HCT116 (cell line): Measurements from ENCODE around the gene SLC1A3. TPM values are rescaled to one million over a fixed set of nuclear protein-coding genes. Genes with fewer than 3 reads are reported as not detected.

Experiments used
- ATAC-seq: fragments of 200-7000 bp; cut with Tn5 transposase; 2 replicates; pipeline ENCODE4 v1.9.1; 2020; ENCODE audit warnings: mild to moderate bottlenecking, moderate library complexity
- BruUV-seq: library from RNA; stranded (reverse); fragments of 400-500 nt; replicated peaks from 2 replicates; lab custom pipeline; 2021; lab: Mats Ljungman, UMichigan
- CTCF ChIA-PET: fragments of 300-600 bp; sonication (Branson Sonifier 250); formaldehyde crosslinking; loops from one replicate; lab custom pipeline; 2021; ENCODE audit warnings: antibody characterized with exemption; lab: Charles Lee
- POLR2A ChIA-PET: fragments of 300-600, 350-600 bp; sonication (Branson Sonifier 250); formaldehyde crosslinking; loops from one replicate; lab custom pipeline; 2021; ENCODE audit warnings: antibody characterized with exemption; lab: Charles Lee
- RAD21 ChIA-PET, 2 experiments: fragments of 300-600 bp; sonication (Branson Sonifier 250); formaldehyde crosslinking; loops; one replicate each; lab custom pipeline; 2023; ENCODE audit warnings: low total read pairs in 2 of 2; ENCODE audit not compliant: uncharacterized antibody in 2 of 2, unreplicated experiment in 2 of 2, low non-redundant PET in 1 of 2; lab: Charles Lee
- DNase-seq: peaks from one replicate; pipeline ENCODE4 v3.0.0-alpha.2; 2010; ENCODE audit warnings: low read depth, low spot score
- H2AFZ ChIP-seq: fragments of 200-600 bp; shearing (Covaris generic), sonication (generic); 2 replicates; pipeline ENCODE4 v1.6.1; 2017; ENCODE audit warnings: low read depth, mixed run types, mixed read lengths, antibody characterized with exemption, low read length; ENCODE audit not compliant: poor library complexity, severe bottlenecking
- H3K27ac ChIP-seq: 2 replicates; pipeline ENCODE4 v1.5.1; 2012; ENCODE audit warnings: low read depth, low read length
- H3K27me3 ChIP-seq: fragments of 200-600 bp; sonication (generic); 2 replicates; pipeline ENCODE4 v1.6.1; 2016; ENCODE audit warnings: mixed run types, low read length, mixed read lengths; ENCODE audit not compliant: insufficient read depth
- H3K36me3 ChIP-seq, 2 experiments: fragments of 200-500 bp in 1 of 2; fragments of 200-600 bp in 1 of 2; sonication (Bioruptor generic) in 1 of 2; sonication (generic) in 1 of 2; 2 replicates each; pipeline versions ENCODE4 v1.5.1 to v1.6.1; 2014 to 2016; ENCODE audit warnings: low read length in 2 of 2, inconsistent platforms in 1 of 2, mixed read lengths in 1 of 2, mixed run types in 1 of 2; ENCODE audit not compliant: insufficient read depth in 2 of 2, control insufficient read depth in 1 of 2
- H3K4me1 ChIP-seq, 2 experiments: fragments of 200-600 bp in 1 of 2; sonication (generic) in 1 of 2; 2 replicates each; pipeline versions ENCODE4 v1.5.1 to v1.6.1; 2012 to 2017; ENCODE audit warnings: low read length in 2 of 2, inconsistent platforms in 1 of 2, mild to moderate bottlenecking in 1 of 2, mixed read lengths in 1 of 2, mixed run types in 1 of 2, moderate library complexity in 1 of 2; ENCODE audit not compliant: insufficient read depth in 2 of 2, control insufficient read depth in 1 of 2
- H3K4me2 ChIP-seq: fragments of 200-600 bp; sonication (generic); 2 replicates; pipeline ENCODE4 v1.6.1; 2017; ENCODE audit warnings: mixed run types, low read length, mixed read lengths
- H3K4me3 ChIP-seq, 2 experiments: fragments of 200-600 bp in 1 of 2; sonication (generic) in 1 of 2; replicated peaks in 1 of 2; 2 replicates each; pipeline ENCODE4 v1.5.1; 2011 to 2016; ENCODE audit warnings: low read length in 2 of 2, control low read depth in 1 of 2, low read depth in 1 of 2, mild to moderate bottlenecking in 1 of 2, mixed read lengths in 1 of 2, mixed run types in 1 of 2
- H3K79me2 ChIP-seq: fragments of 200-600 bp; sonication (generic); 2 replicates; pipeline ENCODE4 v1.6.1; 2017; ENCODE audit warnings: mild to moderate bottlenecking, mixed run types, low read length, moderate library complexity, mixed read lengths; ENCODE audit not compliant: insufficient read depth
- H3K9ac ChIP-seq: fragments of 200-600 bp; sonication (generic); 2 replicates; pipeline ENCODE4 v1.6.1; 2016; ENCODE audit warnings: low read length, mixed read lengths
- H3K9me2 ChIP-seq: fragments of 200-600 bp; sonication (generic), shearing (Covaris generic); 2 replicates; pipeline ENCODE4 v1.6.1; 2017; ENCODE audit warnings: mixed run types, mild to moderate bottlenecking, moderate library complexity; ENCODE audit not compliant: insufficient read depth
- H3K9me3 ChIP-seq, 2 experiments: fragments of 200-500 bp in 1 of 2; fragments of 200-600 bp in 1 of 2; sonication (Bioruptor generic) in 1 of 2; sonication (generic) in 1 of 2; 2 replicates each; pipeline ENCODE4 v1.6.1; 2014 to 2017; ENCODE audit warnings: low read length in 2 of 2, mixed read lengths in 2 of 2, inconsistent platforms in 1 of 2, low read depth in 1 of 2, mild to moderate bottlenecking in 1 of 2, mixed run types in 1 of 2, moderate library complexity in 1 of 2; ENCODE audit not compliant: control insufficient read depth in 1 of 2, insufficient read depth in 1 of 2
- H4K20me1 ChIP-seq: fragments of 200-600 bp; sonication (generic), shearing (Covaris generic); 2 replicates; pipeline ENCODE4 v1.6.1; 2017; ENCODE audit warnings: mixed run types, mild to moderate bottlenecking, moderate library complexity; ENCODE audit not compliant: insufficient read depth
- CBX3 ChIP-seq: IDR thresholded peaks from 2 replicates; pipeline ENCODE4 v1.6.1; 2012; ENCODE audit warnings: low read depth
- CEBPB ChIP-seq: IDR thresholded peaks from 2 replicates; pipeline ENCODE4 v1.6.1; 2012; ENCODE audit warnings: low read depth
- ELF1 ChIP-seq: IDR thresholded peaks from 2 replicates; pipeline ENCODE4 v1.6.1; 2012; ENCODE audit warnings: low read depth, borderline replicate concordance
- EZH2 ChIP-seq: fragments of 200-600 bp; sonication (generic); IDR thresholded peaks from 2 replicates; pipeline ENCODE4 v1.6.1; 2017; ENCODE audit warnings: antibody characterized with exemption, mixed run types
- EZH2phosphoT487 ChIP-seq: fragments of 200-600 bp; IDR thresholded peaks from 2 replicates; pipeline ENCODE4 v1.6.1; 2018; ENCODE audit warnings: antibody characterized with exemption, borderline replicate concordance
- JUND ChIP-seq: IDR thresholded peaks from 2 replicates; pipeline ENCODE4 v1.6.1; 2012
- MAX ChIP-seq: IDR thresholded peaks from 2 replicates; pipeline ENCODE4 v1.6.1; 2012
- POLR2A ChIP-seq: IDR thresholded peaks from 2 replicates; pipeline ENCODE4 v1.7.0; 2011; ENCODE audit warnings: borderline replicate concordance; ENCODE audit not compliant: insufficient read depth, insufficient read length; ENCODE audit errors: extremely low read depth
- POLR2AphosphoS5 ChIP-seq: IDR thresholded peaks from 2 replicates; pipeline ENCODE4 v1.6.1; 2011; ENCODE audit warnings: mild to moderate bottlenecking, low read depth, low read length, moderate library complexity
- SIN3A ChIP-seq: IDR thresholded peaks from 2 replicates; pipeline ENCODE4 v1.6.1; 2012; ENCODE audit warnings: low read depth
- SP1 ChIP-seq: IDR thresholded peaks from 2 replicates; pipeline ENCODE4 v1.6.1; 2012; ENCODE audit warnings: low read depth
- TCF7L2 ChIP-seq: IDR thresholded peaks from 2 replicates; pipeline ENCODE4 v1.7.0; 2011; ENCODE audit warnings: borderline replicate concordance, inconsistent platforms; ENCODE audit not compliant: insufficient read depth, insufficient read length; ENCODE audit errors: extremely low read depth
- YY1 ChIP-seq: IDR thresholded peaks from 2 replicates; pipeline ENCODE4 v1.6.1; 2011; ENCODE audit warnings: low read length, low read depth, moderate library complexity, mild to moderate bottlenecking; ENCODE audit not compliant: insufficient replicate concordance; ENCODE audit errors: extremely low read depth
- ZBTB33 ChIP-seq: IDR thresholded peaks from 2 replicates; pipeline ENCODE4 v1.6.1; 2011; ENCODE audit warnings: mild to moderate bottlenecking, low read length, moderate library complexity; ENCODE audit not compliant: insufficient replicate concordance; ENCODE audit errors: extremely low read depth
- ZFX ChIP-seq: fragments of 450-650 bp; IDR thresholded peaks from 2 replicates; pipeline ENCODE4 v1.6.1; 2017
- intact Hi-C: fragments of 100-400 bp; cut with micrococcal nuclease; formaldehyde crosslinking; loops from 2 replicates; pipeline ENCODE4 v1.10.0; 2022
- total RNA-seq: library from RNA; stranded (reverse); gene quantifications from one replicate; pipeline ENCODE4 v1.2.1, GENCODE V29; 2021; ENCODE audit not compliant: unreplicated experiment
- TF ChIP-seq, protein P1 (sequence below): IDR thresholded peaks from 2 replicates; pipeline ENCODE4 v1.6.1; 2012
- TF ChIP-seq, protein P2 (sequence below), 3 experiments: fragments of 200-600 bp in 1 of 3; sonication (generic) in 1 of 3; IDR thresholded peaks in 2 of 3; conservative IDR thresholded peaks in 1 of 3; 2 replicates each; pipeline ENCODE4 v1.5.1; 2012 to 2017; ENCODE audit warnings: low read depth in 2 of 3, low read length in 2 of 3, antibody characterized with exemption in 1 of 3, borderline replicate concordance in 1 of 3, control low read depth in 1 of 3, mild to moderate bottlenecking in 1 of 3, mixed read lengths in 1 of 3, mixed run types in 1 of 3, moderate library complexity in 1 of 3; ENCODE audit not compliant: insufficient read depth in 1 of 3

Gene SLC1A3
- total RNA-seq, 1 experiment from 2014 or later, result 12.9 TPM

DNA sequence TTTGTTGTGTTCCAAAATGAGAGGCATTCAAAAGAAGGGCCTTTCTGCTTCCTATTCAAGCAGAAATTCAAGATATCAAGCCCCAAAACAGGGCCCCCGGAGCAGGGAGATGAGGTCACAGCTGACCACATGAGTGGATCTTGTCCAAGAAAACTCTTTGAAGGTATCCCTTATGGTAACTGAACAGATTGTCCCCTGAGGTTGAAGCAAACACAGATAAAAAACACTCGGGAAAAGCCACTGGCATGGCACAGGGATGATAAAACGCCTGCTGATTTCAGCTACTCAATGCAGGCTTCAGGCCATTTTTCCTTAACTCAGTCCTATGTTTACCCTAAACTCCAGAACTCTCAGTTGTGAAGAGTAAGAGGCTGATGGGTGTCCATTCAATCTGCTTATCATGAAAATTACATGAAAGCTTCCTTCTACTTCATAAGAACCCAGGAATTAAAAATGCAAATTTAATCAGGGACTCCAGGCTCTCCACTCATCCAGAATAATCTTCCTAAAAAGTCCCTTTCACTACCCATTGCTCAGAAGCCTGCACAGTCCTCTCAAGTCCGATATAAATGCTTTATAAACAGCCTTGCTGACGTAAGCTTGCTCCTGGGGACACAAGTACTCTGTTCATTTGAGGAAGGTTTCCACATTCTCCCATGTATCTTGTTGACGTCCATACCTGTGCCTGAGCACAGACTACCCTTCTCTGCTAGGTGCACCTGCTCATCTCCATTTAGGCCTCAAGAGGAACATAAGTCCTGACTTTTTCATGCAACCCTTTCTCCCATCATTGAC, 35.9 kb upstream of the SLC1A3 start:
- no peak for ATAC-seq
- no peak for DNase-seq
- no TSS peak for BruUV-seq
- CTCF ChIA-PET, result no interaction called here
- intact Hi-C loops, result no loop called here
- H3K27me3 ChIP-seq, result no peaks in the 10 kb centered on the region
- RAD21 ChIA-PET, result no interaction called here
- no peak overlapping the region for H3K9ac ChIP-seq
- H3K4me1 ChIP-seq, result peaks cover 0 to 7% of the 10 kb centered on the region in 2 experiments; a peak in 3 of 4 replicates
- H3K27ac ChIP-seq, result no peak overlapping the region
- H3K36me3 ChIP-seq, result no peaks in the 10 kb centered on the region
- POLR2A ChIA-PET, result no interaction called here
- no peaks in the 10 kb centered on the region for H3K9me3 ChIP-seq
- no peak overlapping the region for H3K4me2 ChIP-seq
- no peak overlapping the region for H2AFZ ChIP-seq
- H4K20me1 ChIP-seq, result no peaks in the 10 kb centered on the region
- H3K4me3 ChIP-seq, result no peak overlapping the region
- TF ChIP-seq EZH2phosphoT487 (no peak), POLR2A (no peak), CBX3 (no peak), POLR2AphosphoS5 (no peak), YY1 (no peak), ZFX (no peak), ZBTB33 (no peak), TCF7L2 (no peak), SP1 (no peak), SIN3A (no peak), MAX (no peak), CEBPB (no peak), ELF1 (no peak), EZH2 (no peak), JUND (no peak)
- TF ChIP-seq, protein P1, sequence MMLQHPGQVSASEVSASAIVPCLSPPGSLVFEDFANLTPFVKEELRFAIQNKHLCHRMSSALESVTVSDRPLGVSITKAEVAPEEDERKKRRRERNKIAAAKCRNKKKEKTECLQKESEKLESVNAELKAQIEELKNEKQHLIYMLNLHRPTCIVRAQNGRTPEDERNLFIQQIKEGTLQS, result no peak
- TF ChIP-seq, protein P2, sequence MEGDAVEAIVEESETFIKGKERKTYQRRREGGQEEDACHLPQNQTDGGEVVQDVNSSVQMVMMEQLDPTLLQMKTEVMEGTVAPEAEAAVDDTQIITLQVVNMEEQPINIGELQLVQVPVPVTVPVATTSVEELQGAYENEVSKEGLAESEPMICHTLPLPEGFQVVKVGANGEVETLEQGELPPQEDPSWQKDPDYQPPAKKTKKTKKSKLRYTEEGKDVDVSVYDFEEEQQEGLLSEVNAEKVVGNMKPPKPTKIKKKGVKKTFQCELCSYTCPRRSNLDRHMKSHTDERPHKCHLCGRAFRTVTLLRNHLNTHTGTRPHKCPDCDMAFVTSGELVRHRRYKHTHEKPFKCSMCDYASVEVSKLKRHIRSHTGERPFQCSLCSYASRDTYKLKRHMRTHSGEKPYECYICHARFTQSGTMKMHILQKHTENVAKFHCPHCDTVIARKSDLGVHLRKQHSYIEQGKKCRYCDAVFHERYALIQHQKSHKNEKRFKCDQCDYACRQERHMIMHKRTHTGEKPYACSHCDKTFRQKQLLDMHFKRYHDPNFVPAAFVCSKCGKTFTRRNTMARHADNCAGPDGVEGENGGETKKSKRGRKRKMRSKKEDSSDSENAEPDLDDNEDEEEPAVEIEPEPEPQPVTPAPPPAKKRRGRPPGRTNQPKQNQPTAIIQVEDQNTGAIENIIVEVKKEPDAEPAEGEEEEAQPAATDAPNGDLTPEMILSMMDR (IDR thresholded peaks at IDR 0.05 in 2 of 3, conservative IDR thresholded peaks at IDR 0.05 in 1 of 3; ENCODE audit: borderline replicate concordance in 1 of 3, insufficient read depth in 1 of 3, low read depth in 2 of 3, low read length in 2 of 3), result no peak
- H3K9me2 ChIP-seq, result no peaks in the 10 kb centered on the region
- no peaks in the 10 kb centered on the region for H3K79me2 ChIP-seq
